Activated CD4-positive, CD25-positive, alpha-beta regulatory T cell treated with anti-CD3 and anti-CD28 coated beads, Interleukin-2, amount 50 U/mL, for 72 hours (primary cell): ENCODE results near the gene OGN.

Source experiments
- DNase-seq: peaks from one replicate; pipeline ENCODE4 v3.0.0; 2021

Gene OGN

DNA sequence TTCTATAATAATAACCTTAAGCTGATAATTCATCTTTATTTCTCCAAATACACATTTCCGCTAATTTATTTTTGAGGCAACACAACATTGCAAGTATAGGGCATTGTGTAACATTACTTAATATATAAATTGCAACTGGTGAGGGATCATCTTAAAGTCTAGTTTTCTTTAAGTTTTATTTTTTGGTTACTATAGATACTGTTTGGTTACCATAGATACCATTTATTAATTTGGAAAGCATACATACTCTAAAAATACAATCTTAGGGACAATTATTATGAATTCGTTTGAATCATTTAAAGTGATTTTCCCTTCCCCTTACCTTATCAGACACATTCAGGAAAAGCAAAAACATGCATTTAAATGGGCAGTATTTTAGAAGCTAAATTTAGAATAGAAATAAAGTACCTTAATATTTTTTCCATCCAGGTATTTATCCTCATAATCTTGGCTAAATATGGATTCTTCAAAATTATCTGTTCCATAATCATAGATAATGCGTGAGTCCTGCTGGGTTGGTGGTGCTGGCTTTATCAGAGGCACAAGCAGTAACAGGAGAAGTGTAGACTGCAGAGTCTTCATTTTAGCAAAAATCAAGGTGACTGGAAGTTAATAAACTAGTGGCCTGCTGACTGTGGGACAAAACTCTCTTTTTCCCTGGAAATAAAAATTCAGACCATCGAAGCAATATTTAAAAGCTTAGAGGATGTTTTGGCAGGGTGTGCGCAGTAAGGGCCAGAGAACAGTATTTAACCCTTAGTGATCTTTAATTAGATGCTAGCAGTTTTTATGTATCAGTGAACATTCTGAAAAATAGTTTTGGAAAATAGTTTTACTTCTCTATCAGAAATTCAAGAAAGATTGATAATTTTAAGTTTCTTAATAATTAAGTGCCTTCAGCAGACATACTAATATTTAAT lies 1.3 kb downstream of the OGN start:
- no peak for DNase-seq

DNA sequence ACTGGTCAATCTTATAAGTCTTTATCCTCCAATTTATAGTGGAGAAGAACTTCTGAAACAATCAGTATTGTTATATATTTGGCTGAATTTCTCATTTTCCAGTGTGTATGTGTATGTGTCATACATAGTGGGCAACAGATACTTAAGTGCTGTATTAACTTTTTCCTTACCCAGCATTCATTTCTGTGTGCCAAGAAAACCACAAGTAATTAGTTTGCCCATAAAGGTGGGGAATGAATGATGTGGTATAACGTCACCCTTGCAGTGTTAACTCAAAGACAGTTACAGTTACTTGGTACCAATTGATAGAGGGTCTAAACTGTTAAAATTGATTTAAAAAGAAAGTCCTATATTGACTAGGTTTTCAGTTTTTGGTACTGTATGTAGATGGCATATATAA lies 2.0 kb downstream of the OGN start:
- DNase-seq = no peak

DNA sequence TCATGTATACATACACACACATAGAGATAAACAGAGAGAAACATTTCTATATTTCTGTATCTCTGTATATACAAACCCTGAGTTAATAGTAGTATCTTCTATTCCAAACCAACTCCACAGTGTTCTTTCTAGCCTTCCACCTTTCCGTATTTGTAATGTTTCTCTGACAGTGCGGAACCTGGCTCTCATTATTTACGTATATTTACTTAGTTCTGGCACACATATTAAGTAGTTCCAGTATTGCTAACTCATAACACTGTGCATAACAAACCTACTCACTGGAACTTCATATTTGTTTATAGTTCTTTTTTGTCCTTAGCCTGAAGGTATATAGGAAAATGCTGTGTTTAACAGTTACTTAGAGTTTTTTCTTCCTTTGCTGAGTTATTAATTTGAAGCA lies 6.5 kb downstream of the OGN start:
- no peak for DNase-seq

DNA sequence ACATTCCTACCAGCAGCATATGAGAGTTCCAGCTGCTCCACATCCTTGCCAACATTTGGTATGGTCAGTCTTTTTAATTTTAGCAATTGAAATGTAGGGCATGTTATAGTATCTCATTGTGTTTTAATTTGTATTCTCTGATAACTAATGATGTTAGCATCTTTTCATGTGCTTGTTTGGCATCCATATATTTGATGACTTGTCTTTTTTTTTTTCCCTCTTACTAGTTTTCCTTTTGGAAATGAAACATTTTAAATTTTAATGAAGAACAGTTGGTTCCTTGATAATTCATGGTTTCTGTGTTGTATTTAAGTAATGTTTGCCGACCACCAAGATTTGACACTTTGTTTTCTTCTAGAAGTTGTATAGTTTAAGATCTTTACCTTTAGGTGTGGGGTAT lies 8.8 kb downstream of the OGN start:
- no peak for DNase-seq

DNA sequence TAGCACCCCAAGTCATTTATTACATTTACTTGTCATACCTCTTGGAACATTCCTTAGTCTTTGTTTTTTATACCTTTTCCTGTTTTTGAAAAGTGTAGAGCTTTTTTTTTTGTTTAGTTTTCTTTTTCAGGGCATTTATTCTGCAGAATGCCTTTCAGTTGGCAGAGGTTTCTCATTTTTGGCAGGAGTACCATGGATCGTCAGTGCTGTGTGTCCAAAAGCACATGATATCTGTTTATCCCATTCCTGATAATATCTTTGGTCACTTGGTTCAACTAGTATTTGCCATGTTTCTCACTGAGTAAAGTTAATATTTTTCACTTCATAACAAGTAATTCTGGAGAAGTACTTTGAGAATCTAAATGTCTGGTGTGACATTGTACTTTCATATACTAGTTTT lies 10.7 kb downstream of the OGN start:
- DNase-seq = no peak

DNA sequence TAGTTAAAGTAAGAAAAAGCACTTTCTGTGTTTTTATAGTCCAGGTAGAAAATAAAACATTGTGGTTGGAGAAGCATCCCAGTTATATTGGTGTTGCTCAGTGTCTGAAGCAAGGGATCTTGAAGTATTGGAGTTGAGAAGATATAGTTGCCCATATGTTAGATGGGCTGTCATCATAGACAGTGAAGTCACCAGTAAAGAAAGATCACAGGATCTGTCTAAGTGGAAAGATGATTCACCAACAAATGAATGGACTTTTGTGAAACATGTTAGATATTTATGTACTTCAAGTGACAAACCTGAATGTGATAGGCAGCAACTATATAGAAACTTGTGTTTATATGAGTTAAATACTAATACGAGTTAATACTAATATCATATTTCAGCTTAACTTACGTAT lies 11.7 kb downstream of the OGN start:
- DNase-seq = no peak

DNA sequence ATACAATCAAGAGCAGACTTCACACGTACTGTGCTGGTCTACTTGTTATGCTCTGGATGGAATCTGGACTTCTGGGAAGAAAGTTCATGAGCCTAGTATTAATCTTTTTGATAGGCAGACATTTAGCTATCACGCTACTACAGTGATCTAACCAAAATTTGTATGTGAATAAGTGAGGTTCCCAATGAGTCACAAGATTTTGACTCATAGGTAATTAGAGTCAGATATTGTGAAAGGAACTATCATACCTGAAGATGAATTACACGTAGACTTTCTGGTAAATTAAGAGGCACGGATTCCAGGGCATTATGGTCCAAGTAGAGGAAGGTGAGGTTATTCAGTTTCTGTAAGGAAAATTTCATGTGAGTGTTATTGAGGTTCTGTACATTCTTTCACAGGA lies 18.4 kb downstream of the OGN start:
- no peak for DNase-seq

DNA sequence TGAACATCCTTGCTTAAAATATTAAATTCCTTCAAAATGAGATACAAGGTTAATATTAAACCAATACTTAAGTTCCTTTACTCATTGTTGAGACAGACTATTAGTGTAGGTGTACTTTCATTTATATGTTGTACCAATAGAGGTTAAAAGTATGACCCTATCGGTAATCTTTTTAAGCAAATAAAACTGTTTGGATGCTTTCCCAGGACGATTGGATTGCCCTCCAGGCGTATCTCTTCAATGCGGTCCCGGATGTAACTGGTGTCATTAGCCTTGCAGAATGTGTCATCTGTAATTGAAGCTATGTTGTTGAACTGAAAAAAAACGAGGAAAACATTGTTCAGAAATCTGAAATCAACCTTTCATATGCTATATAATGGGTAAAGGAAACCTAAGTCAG lies 18.9 kb downstream of the OGN start:
- DNase-seq = no peak

DNA sequence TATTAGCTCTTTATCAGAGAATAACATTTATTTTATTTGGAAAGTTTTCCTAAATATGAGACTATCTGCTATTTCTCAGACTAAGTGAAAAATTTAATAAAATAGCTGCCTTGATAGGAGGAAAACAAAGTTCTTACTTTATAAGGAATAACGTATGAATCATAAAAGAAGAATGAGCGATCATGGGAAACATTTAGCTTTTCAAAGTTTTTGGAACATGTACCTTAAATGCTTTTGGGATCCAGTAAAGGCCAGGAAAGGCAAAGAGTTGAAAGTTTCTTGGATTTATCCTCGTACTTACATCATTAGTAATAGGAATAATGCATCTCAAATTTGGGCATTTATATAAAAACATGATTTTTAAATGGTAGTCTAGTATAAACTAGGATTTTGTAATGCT lies 19.4 kb downstream of the OGN start:
- DNase-seq = no peak

DNA sequence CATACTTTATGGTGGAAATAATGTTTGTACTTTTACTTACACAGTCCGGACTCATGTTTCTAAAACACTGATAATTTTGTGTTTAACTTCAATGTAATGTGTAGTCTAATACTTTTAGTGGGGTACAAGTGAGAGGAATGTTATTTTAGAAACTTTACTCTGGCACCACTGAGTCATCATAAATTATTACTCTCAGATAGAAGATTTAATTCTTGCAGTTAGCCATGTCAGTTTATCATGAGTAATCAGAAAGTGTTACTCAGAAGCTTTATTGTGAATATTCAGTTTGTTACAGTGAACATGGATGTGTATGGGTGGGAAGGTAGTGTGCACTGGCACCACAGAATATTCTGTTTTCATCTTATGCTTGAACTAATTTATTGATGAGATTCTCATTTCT lies 20.0 kb downstream of the OGN start:
- DNase-seq = no peak

DNA sequence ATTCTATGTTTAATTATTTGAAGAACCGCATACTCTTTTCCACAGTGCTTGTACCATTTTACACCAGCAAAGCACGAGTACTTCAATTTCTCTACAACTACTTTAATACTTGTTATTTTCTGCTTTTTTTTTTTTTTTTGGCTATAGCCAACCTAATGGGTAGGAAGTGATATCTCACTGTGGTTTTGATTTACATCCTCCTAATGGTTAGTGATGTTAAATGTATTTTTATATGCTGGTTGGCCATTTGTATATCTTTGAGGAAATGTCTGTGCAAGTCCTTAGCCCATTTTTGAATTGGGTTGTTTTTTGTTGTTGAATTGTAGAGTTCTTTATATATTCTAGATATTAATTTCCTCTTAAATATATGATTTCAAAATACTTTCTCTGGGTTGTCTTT lies 22.6 kb downstream of the OGN start:
- no peak for DNase-seq

DNA sequence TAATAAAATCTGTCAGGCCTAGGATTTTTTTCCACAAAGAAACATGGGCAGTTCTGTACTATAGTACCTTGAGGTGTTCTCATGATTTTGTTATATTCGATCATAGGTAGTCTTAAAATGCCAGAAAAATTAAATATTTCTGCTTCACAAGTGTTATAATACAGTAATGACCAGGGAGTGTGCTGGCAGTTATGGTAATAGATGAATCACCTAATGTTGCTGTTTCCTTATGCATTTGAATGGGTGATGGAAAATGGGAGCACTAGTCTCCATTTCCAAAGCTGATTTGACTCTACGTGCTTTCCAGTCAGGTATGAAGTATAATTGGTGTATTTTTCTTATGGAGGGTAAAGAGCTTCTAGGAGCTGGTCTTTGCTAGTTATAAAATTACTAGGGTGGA lies 23.8 kb downstream of the OGN start:
- no peak for DNase-seq

DNA sequence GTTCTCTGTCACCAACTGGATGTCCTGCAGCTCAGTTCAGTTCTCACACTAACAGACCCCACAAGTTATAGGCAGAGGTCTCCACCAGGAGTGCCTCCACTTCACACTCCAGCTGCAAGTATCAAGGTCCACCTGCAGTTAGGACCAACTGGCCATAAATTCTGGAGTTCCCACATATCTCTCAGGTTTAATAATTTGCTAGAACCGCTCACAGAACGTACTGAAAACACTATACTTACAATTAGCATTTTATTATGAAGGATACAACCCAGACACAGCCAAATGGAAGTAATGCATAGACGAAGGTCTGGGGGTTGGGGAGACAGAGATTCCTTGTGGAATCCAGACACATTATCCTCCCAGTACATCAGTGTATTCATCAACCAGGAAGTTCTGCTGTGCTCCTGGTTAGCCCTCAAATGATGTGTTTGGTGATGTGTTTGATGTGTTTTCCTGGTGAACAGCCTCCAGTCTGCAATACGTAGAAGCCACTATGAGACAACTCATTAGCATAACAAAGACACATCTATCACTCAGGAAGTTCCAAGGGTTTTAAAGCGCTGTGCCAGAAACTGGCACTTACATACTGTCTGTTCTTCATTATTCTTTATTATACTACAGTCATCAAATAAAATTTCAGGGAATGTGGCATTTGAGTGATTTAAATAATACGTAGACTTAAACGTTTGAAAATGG lies 25.4 kb downstream of the OGN start:
- no peak for DNase-seq

DNA sequence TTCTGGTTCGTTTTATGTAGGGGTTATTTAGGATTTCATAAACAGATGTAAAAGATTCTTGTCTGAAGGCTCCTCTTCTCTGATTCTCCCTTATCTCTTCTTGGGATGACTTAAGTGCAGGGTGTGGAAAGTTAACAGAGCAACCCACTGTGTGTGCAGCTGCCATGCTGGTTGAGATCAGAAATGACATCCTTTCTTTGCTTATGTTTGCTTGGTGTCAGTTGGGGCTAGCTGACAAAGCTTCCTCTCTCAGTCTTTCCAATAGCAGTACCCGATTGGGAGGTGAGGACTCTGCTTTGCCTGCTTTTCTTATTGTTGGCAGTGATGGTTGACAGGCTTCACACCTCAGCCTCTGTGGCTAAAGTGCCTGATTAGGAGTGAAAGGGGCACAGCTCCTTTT lies 26.5 kb downstream of the OGN start:
- no peak for DNase-seq

DNA sequence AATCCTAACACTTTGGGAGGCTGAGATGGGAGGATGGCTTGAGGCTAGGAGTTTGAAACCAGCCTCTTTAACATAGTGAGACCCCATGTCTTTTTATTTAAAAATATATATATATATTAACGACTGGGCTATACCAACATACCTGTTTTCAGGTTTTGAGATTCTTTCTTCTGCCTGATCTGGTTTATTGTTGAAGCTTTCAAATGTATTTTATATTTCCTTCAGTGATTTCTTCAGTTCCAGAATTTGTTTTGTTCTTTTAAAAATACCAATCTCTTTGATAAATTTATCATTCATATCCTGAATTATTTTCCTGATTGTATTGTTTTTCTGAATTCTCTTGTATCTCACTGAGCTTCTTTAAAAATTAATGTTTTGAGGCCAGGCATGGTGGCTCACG lies 31.2 kb downstream of the OGN start:
- DNase-seq = no peak

DNA sequence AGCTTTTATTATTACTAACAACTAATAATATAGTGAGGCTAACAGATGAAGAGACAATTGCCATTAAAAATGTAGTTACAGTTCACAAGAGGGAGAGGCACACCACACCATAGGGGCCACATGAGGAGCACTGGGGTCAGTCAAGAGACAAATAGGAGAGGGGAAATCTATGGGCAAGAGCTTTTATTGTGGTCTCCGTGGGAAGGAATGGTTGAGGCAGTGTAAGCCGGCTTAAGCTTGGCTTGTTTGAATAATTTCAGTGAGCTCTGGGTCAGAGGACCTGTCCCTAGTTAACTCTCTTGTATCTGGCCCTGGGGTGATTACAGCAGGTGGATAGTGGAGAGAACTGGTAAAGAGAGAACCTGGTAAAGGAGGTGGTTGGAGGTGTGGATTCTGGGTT lies 35.3 kb downstream of the OGN start:
- no peak for DNase-seq

DNA sequence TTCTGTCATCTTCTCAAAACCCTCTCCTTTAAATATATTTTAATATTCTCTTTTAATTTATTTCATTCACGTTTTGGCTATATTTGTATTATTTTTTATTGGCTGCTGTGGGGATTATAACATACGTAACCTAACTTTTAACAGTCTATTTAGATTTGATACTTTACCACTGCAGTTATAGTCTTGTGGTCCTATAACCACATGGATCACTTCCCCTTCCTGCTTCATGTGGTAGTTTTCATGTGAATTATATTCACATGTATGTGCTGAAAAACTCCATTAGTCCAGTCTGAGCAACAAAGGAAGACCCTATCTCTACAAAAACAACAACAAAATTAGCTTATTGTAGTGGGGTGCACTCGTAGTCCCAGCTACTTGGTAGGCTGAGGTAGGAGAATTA lies 44.3 kb downstream of the OGN start:
- no peak for DNase-seq

DNA sequence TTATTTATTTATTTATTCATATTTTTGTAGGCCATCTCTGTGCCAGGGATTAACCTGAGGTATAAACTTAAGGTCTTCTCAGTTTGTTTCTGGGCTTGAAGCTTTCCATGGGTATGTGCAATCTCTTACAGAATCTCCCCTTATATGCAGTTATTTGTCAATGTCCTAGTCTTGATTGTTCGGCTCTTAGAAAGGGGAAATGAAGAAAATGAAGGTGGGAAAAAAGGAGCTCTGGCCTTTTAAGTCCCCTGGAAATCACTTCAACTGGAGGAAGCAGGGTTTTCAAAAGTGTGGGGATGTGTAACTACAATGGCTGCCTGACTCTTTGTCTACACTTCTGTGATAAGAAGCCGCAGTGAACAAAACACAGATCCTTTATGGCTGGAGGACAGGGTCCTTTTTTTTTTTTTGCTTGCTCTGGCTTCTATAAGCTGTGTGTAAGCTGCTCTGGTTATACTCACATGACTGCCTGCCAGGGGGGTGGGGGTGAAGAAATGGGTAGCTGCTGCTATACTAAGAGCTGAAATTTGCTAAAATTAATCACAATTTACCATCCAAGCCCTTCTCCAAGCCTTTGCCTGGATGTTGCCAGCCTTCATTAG lies 44.9 kb downstream of the OGN start:
- no peak for DNase-seq

DNA sequence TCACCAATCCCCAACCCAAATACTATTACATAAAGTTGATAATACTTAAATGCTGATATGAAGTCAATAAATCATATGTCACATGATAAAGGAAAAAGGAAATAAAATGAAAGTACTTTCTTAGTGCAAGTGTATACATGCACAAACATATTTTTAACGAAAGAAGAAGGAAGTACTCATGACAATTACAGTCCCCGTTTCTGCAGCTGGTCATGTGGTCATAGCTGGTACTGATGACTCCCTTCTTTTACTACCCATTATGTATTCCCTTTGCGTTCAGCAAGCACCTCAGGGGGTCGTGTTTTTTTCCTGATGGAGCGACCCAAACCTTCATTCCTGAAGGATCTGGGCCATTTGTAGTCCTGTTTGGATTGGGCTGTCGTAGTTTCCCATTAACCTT lies 51.3 kb downstream of the OGN start:
- no peak for DNase-seq

DNA sequence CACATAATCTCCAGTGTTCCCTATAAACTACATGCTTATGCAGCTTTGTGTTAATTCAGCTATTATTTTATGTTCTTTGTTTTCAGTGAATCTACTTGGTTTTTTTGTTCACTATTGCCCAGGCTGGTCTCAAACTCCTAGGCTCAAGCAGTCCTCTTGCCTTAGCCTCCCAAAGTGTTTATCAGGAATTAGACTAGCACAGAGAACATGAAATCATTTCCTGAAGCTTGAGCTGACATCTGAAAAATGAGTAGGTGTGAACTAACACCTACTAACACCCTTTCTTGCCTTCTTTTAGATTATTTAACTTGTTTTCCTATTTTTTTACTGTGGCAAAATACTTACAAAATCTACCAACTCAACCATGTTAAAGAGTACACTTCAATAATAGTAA lies 53.6 kb downstream of the OGN start:
- no peak for DNase-seq

DNA sequence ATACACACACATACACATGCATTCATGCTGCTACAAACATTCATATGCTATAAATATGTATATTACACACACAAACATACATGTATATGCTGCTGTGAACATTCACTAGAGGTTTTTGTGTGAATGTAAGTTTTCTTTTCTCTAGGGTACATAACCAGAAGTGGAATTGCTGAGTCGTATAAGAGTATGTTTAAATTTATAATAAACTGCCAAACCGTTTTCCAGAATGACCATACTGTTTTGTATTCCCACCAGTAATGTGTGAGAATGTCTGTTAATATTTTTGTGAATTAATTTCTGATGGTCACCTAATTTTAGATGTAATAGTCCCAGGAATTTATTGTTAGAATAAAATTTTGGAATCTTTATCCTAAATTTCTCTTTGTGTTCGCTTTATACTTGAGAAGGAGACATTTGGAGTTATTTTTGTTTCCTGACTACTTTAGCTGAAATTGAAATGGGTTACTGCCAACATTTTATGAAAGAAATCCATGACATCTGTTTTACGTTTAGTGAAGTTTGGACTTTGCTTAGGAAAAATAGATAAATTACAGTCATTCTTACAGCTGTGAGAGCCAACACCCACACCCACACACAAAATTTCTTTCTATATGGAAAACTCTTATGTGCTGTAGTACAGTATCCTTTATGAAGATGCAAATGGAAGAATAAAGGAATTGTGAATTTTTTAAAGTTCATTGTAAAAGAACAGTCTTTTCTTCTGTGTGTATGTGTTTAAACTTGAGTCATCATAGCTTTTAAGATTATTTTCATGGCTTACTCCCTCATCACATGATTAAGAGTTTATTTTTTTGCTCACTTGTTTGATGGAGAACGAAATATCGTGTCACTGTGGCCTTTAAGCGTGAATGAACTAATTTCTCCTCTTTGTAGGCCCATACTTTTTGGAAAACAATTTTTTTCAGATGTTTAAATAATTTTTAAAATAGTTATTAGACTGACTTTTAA lies 54.3 kb downstream of the OGN start:
- DNase-seq = no peak

DNA sequence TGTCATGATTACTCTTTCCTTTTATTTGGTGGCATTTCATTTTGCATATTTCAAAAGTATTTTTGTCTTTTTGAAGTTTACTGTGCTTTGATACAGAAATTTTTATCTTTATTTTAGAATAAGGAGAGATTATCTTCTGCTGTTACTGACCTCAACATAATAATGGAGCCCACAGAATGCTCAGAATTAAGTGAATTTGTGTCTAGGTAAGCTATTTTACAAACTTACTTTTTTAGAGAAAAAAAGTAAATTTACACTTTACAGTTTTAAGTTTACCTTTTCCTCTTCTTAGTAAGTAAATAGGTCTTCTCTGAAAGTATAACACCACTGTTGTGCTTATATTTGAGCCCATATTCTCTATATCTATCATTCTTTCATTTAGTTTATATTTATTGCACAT lies 58.8 kb downstream of the OGN start:
- no peak for DNase-seq
